Upper lobe of left lung (tissue), 6 donors: Measurements from ENCODE around the gene MIPOL1. TPM values are rescaled to one million over a fixed set of nuclear protein-coding genes. Genes with fewer than 3 reads are reported as not detected.
A peak's percentile ranks its signal among the peaks of the same experiment; 100 is the strongest.

Source experiments
- ATAC-seq, 2 donors: fragments of 200-7000 bp; cut with Tn5 transposase; one replicate each; pipeline ENCODE4 v1.9.1; 2022; ENCODE audit warnings: mild to moderate bottlenecking in 2 of 2, moderate library complexity in 2 of 2; ENCODE audit not compliant: low FRiP score in 2 of 2
- DNase-seq, 2 donors: peaks; one replicate each; pipeline ENCODE4 v3.0.0-alpha.2; 2019 to 2020
- H3K27ac ChIP-seq, 4 donors: fragments of 200-600 bp; sonication (generic); one replicate each; pipeline ENCODE4 v1.5.1; 2016 to 2019
- H3K27me3 ChIP-seq, 4 donors: fragments of 200-600 bp; sonication (generic); one replicate each; pipeline ENCODE4 v1.5.1; 2017 to 2019
- H3K36me3 ChIP-seq, 4 donors: fragments of 200-600 bp; sonication (generic); one replicate each; pipeline ENCODE4 v1.5.1; 2016 to 2019
- H3K4me1 ChIP-seq, 4 donors: fragments of 200-600 bp; sonication (generic); one replicate each; pipeline ENCODE4 v1.5.1; 2018 to 2019
- H3K4me3 ChIP-seq, 4 donors: fragments of 200-600 bp; sonication (generic); one replicate each; pipeline ENCODE4 v1.5.1; 2017 to 2019; ENCODE audit warnings: mild to moderate bottlenecking in 2 of 4, moderate library complexity in 1 of 4
- H3K9me3 ChIP-seq, 4 donors: fragments of 200-600 bp; sonication (generic); one replicate each; pipeline ENCODE4 v1.5.1; 2018 to 2019
- CTCF ChIP-seq, 6 experiments: fragments of 450-650 bp in 4 of 6; fragments of 200-600 bp in 2 of 6; sonication (generic) in 2 of 6; IDR thresholded peaks; one replicate each; pipeline ENCODE4 v1.5.1; 2016 to 2019; ENCODE audit warnings: antibody characterized with exemption in 6 of 6
- EP300 ChIP-seq, 4 donors: sonication (generic); formaldehyde crosslinking; IDR thresholded peaks; one replicate each; pipeline ENCODE4 v1.5.1; 2017; ENCODE audit warnings: antibody characterized with exemption in 4 of 4, control low read depth in 2 of 4
- POLR2A ChIP-seq, 4 donors: fragments of 450-650 bp; IDR thresholded peaks; one replicate each; pipeline ENCODE4 v1.5.1; 2016 to 2017; ENCODE audit warnings: antibody characterized with exemption in 4 of 4, mild to moderate bottlenecking in 2 of 4
- POLR2AphosphoS5 ChIP-seq, 2 donors: sonication (generic); formaldehyde crosslinking; IDR thresholded peaks; one replicate each; pipeline ENCODE4 v1.5.1; 2017; ENCODE audit warnings: antibody characterized with exemption in 2 of 2
- WGBS, 2 donors: methylation state at CpG; one replicate each; pipeline ENCODE4 v1.1.5; 2017 to 2018; 5-methylcytosine and 5-hydroxymethylcytosine counted together
- total RNA-seq, 6 donors: library from RNA; depleted of rRNA in 4 of 6; stranded (reverse); fragments of >200 nt in 4 of 6; gene quantifications; one replicate each; pipeline versions ENCODE4 v1.1.0 to v1.2.1, GENCODE V29; 2016 to 2021
- donor health status: DM: no; HTN: no; CAD: no; lungs with moderate emphysema.
- donor health status: DM: no; HTN: yes; CAD: no; lungs with severe emphysema.

The MIPOL1 gene
- total RNA-seq, 6 donors from 2014 or later = 4.1 to 32.6 (median 8.4) TPM

DNA sequence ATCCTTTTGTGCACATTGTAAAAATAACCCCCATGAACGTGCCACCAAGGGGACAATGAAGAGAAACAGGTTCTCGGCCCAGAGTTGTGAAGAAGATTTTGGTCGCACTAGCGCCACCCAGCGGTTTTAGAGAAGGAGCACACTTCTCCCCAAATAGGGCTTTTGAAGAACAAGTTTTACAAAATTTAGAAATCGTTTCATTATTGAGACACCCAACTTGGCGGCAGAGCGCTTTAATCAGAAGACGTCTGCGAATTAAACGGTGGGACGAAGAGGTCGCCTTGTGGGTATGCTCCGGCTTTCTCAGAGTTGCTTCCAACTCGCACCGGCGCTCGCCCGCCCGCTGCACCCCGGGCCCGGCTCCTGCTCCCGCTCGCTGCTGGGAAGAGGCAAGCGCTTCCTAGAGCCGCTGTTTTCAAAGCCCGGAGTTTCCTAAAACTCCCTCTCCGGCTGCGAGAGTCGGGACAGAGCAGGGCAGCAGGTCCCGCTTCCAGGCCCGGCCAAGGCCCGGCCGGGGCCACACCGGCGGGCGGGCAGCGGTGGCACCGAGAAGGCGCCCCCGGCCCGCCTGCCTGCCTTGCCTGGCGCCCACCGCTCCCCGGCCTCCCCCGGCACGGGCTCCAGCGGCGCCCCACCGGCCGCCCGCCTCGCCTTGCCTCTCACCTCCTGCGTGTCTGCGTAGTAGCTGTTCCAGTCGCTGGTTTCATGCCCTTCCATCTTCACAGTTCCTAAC, 396.7 kb downstream of the MIPOL1 start:
- ATAC-seq = peak; percentile 39 to 56
- peaks cover 2 to 70% (median 40%) of the 10 kb centered on the region in 4 donors for H3K27me3 ChIP-seq

DNA sequence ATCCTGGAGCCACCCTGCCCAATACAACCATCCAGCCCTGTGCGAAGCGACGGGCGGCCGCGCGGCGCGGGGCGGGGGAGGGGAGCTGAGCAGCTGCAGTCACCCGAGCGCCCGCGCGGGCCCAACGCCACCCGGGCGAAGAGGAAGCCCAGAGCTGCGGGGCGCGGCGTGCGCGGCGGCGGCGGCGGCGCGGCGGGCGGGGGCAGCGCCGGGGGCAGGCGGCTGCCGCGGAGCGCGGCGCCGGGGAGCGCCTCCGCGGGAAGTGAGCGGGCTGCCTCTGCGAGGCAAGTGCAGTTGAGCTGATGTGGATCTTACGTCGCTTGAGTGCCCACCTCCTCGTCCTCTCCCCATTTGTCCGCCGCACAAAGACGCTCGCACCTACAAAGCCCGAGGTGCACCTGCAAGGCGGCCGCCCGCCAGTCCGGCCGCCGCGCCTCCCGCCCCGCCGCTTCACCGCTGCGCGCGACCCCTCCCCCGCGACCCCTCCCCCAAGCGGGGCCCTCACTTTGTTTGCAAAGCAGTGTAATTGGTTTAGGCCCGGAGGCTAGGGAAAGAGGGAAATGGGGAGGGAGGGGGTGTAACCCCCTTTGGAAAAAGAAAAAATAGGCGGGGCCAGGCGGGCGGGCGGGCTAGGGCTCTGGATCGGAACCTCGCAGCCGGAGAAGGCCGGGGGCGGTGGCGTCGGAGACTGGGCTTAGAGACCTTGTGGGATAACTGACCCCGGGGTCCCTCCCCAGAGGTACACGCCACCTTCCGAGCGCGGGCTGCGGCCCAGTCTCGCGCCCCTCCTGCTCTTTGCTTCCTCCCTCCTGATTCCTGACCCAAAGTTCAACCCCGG, 397.5 kb downstream of the MIPOL1 start, which contains the start of the genes FOXA1 and TTC6:
TSS of gene FOXA1 (minus strand) at position 279 of the 838 bp plus-strand sequence. CDS start at position 2, 277 bp downstream.
TSS of gene TTC6 (plus strand) at position 659 of the 838 bp plus-strand sequence. CDS start 26,436 bp downstream, outside the sequence.
- TF ChIP-seq POLR2A (IDR thresholded peaks at IDR 0.05) (peak in 2 of 4 donors; percentile 21 to 69), EP300 (IDR thresholded peaks at IDR 0.05) (no peak), CTCF (IDR thresholded peaks at IDR 0.05) (no peak), POLR2AphosphoS5 (IDR thresholded peaks at IDR 0.05) (peak in 1 of 2 donors; percentile 53)
- peak; percentile 74 to 93 for DNase-seq
- 2 to 3% methylated on average over 31 to 59 of the region's 92 CpGs for WGBS, 2 donors
- H3K9me3 ChIP-seq = no peaks in the 10 kb centered on the region
- peak within 1 kb of the TSS; percentile 85 to 92 (median 89) for H3K27ac ChIP-seq
- peaks cover 29 to 65% (median 41%) of the 10 kb centered on the region in 4 donors for H3K4me1 ChIP-seq
- ATAC-seq = peak; percentile 9 to 33
- peak within 1 kb of the TSS; percentile 27 to 62 (median 51) for H3K4me3 ChIP-seq
- H3K36me3 ChIP-seq = no peaks in the 10 kb centered on the region
- peaks cover 2 to 75% (median 43%) of the 10 kb centered on the region in 4 donors for H3K27me3 ChIP-seq

More for the DNA sequence above, 396.7 kb downstream of the MIPOL1 start:
- no peaks in the 10 kb centered on the region for H3K9me3 ChIP-seq
- peak; percentile 45 to 68 (median 56) for TF ChIP-seq CTCF (IDR thresholded peaks at IDR 0.05)
- TF ChIP-seq POLR2A (IDR thresholded peaks at IDR 0.05) = peak in 1 of 4 donors; percentile 18
- TF ChIP-seq EP300 (IDR thresholded peaks at IDR 0.05) = no peak
- DNase-seq = peak; percentile 74 to 88
- 4 to 5% methylated on average over 13 to 35 of the region's 56 CpGs for WGBS, 2 donors
- no peaks in the 10 kb centered on the region for H3K36me3 ChIP-seq
- H3K27ac ChIP-seq = peak overlapping the region; percentile 75 to 92 (median 89)
- peaks cover 25 to 57% (median 35%) of the 10 kb centered on the region in 4 donors for H3K4me1 ChIP-seq
- peak overlapping the region; percentile 27 to 62 (median 51) for H3K4me3 ChIP-seq

GRCh38 chr14:37595809-37596621, 398.3 kb downstream of the MIPOL1 start:
- Histone ChIP-seq H3K36me3 (no peaks in the 10 kb centered on the region), H3K4me1 (peaks cover 29 to 69% (median 43%) of the 10 kb centered on the region in 4 donors), H3K27me3 (peaks cover 2 to 73% (median 46%) of the 10 kb centered on the region in 4 donors), H3K9me3 (no peaks in the 10 kb centered on the region), H3K4me3 (peak overlapping the region; percentile 25 to 62 (median 51)), H3K27ac (peak overlapping the region; percentile 85 to 92 (median 89))
- WGBS, 2 donors = 3 to 4% methylated on average over 32 to 46 of the region's 46 CpGs
- DNase-seq (peak; percentile 89 to 90), ATAC-seq (peak; percentile 34 to 83)
- no peak for TF ChIP-seq CTCF (IDR thresholded peaks at IDR 0.05)
- peak in 1 of 2 donors; percentile 42 for TF ChIP-seq POLR2AphosphoS5 (IDR thresholded peaks at IDR 0.05)
- peak in 2 of 4 donors; percentile 13 to 61 for TF ChIP-seq POLR2A (IDR thresholded peaks at IDR 0.05)

DNA sequence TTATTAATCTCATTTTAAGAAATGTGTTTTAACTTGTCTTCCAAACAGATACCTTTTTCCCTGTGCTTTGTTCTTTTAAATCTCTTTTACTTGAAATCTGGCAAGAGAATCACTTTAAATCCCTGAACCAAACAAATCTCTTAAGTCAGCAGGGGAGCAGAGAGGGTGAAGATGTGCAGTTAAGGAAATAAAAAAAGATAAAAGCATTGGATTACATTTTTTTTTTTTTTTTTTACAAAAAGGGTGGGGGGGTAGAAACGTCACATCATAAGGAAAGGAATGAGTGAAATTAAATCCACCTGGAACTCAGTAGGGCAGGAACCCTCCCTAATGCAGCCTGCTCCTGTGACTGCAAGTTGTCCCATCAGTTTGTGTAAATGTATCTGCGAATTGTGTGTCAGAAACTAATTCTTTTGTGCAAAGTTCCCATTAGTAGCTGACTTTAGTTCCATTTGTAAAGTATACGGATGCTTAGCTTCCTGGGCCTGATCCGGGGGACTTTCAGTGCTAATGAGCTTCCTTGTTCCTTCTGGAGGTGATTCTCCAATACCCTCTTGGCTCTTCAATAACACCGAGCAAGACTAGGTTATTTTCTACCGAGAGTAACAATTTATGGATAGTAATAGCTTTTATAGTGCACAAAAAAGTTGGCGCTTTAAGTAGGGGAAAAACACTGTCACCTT, 399.2 kb downstream of the MIPOL1 start:
- Histone ChIP-seq H3K4me1 (peaks cover 26 to 65% (median 40%) of the 10 kb centered on the region in 4 donors), H3K27me3 (peaks cover 2 to 65% (median 38%) of the 10 kb centered on the region in 4 donors), H3K9me3 (no peaks in the 10 kb centered on the region), H3K4me3 (peak overlapping the region in 2 of 4 donors; percentile 55 to 62), H3K27ac (peak overlapping the region in 3 of 4 donors; percentile 87 to 89 (median 89)), H3K36me3 (no peaks in the 10 kb centered on the region)
- ATAC-seq = no peak
- no peak for DNase-seq
- TF ChIP-seq EP300 (IDR thresholded peaks at IDR 0.05) (no peak), POLR2AphosphoS5 (IDR thresholded peaks at IDR 0.05) (no peak), POLR2A (IDR thresholded peaks at IDR 0.05) (no peak), CTCF (IDR thresholded peaks at IDR 0.05) (no peak)
- 17 to 19% methylated on average over 7 of the region's 7 CpGs for WGBS, 2 donors
